PC-9 (cell line): ENCODE results near the gene METTL22.

Experiments
- CTCF ChIP-seq: fragments of 200-600 bp; sonication (generic); conservative IDR thresholded peaks from 2 replicates; pipeline ENCODE4 v1.6.1; 2017; ENCODE audit warnings: mixed run types, antibody characterized with exemption, mild to moderate bottlenecking, moderate library complexity
- EZH2 ChIP-seq: fragments of 200-600 bp; sonication (generic); IDR thresholded peaks from 2 replicates; pipeline ENCODE4 v1.8.0; 2017; ENCODE audit warnings: antibody characterized with exemption, low read depth

- TF ChIP-seq CTCF, result no peak
- no peak for TF ChIP-seq EZH2
Observed at GRCh38 chr16:8585857-8586256, 35.6 kb upstream of the METTL22 start.
